HL-60 (cell line): Measurements from ENCODE around the gene MYMX.
"Not testable (repeated sequence)": the region's sequence is repeated elsewhere in the genome, so short reads cannot be mapped to it uniquely, and the experiment has no call there.

Experiments
- DNase-seq, 2 experiments: peaks; one replicate each; pipeline ENCODE4 v3.0.0-alpha.2; 2010 to 2020; ENCODE audit warnings: low read depth in 1 of 2, low spot score in 1 of 2
- H3K27ac ChIP-seq: fragments of 250-450 bp; sonication (Bioruptor Pico); replicated peaks from 2 replicates; pipeline ENCODE4 v1.5.1; 2020; ENCODE audit warnings: mild to moderate bottlenecking, moderate library complexity
- H3K27me3 ChIP-seq: fragments of 250-450 bp; sonication (Bioruptor Pico); 2 replicates; pipeline ENCODE4 v1.5.1; 2021; ENCODE audit warnings: mild to moderate bottlenecking, moderate library complexity; ENCODE audit not compliant: insufficient read depth, poor library complexity, severe bottlenecking
- H3K4me3 ChIP-seq: replicated peaks from 2 replicates; pipeline ENCODE4 v1.5.1; 2011; ENCODE audit warnings: mild to moderate bottlenecking, control low read depth, low read length; ENCODE audit not compliant: insufficient read depth
- GABPA ChIP-seq: IDR thresholded peaks from 2 replicates; pipeline ENCODE4 v1.6.1; 2012; ENCODE audit warnings: low read depth
- POLR2AphosphoS5 ChIP-seq: IDR thresholded peaks from 2 replicates; pipeline ENCODE4 v1.6.1; 2012; ENCODE audit warnings: low read depth
- SPI1 ChIP-seq: IDR thresholded peaks from 2 replicates; pipeline ENCODE4 v1.6.1; 2012; ENCODE audit warnings: low read depth, mild to moderate bottlenecking, borderline replicate concordance
- TF ChIP-seq, protein P1 (sequence below): IDR thresholded peaks from 2 replicates; pipeline ENCODE4 v1.6.1; 2012; ENCODE audit warnings: low read depth; ENCODE audit not compliant: insufficient replicate concordance
- TF ChIP-seq, protein P2 (sequence below): IDR thresholded peaks from one replicate; pipeline ENCODE4 v1.5.1; 2011; ENCODE audit warnings: low read length, control low read depth, inconsistent platforms; ENCODE audit not compliant: insufficient read depth

MYMX gene

DNA sequence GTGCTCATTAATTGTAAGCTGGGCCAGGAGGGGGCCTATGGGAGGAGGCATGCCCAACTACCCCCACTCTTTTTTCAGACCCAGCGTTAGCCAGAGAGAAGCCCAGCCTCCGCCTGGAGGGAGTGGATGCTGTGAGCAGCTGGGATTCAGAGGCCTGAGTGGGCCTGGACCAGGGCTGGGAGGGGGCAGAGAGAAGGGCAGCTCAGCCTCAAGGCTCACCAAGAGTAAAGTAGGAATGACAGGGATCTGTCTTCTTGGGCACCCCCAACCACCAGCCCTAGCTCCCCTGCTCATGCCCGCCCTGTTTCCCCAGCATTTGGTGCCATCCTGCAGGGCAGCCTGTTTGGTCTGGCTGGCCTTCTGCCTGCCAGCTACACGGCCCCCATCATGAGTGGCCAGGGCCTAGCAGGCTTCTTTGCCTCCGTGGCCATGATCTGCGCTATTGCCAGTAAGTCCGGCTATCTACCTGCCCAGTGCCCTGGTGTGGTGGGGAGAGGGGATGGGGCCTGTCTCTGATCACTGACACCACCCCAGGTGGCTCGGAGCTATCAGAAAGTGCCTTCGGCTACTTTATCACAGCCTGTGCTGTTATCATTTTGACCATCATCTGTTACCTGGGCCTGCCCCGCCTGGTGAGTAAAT, 13.4 kb downstream of the MYMX start:
- H3K27ac ChIP-seq: no peak overlapping the region
- H3K4me3 ChIP-seq: no peak overlapping the region
- DNase-seq: no peak
- TF ChIP-seq SPI1 (no peak), POLR2AphosphoS5 (no peak), GABPA (no peak)
- TF ChIP-seq, protein P1, sequence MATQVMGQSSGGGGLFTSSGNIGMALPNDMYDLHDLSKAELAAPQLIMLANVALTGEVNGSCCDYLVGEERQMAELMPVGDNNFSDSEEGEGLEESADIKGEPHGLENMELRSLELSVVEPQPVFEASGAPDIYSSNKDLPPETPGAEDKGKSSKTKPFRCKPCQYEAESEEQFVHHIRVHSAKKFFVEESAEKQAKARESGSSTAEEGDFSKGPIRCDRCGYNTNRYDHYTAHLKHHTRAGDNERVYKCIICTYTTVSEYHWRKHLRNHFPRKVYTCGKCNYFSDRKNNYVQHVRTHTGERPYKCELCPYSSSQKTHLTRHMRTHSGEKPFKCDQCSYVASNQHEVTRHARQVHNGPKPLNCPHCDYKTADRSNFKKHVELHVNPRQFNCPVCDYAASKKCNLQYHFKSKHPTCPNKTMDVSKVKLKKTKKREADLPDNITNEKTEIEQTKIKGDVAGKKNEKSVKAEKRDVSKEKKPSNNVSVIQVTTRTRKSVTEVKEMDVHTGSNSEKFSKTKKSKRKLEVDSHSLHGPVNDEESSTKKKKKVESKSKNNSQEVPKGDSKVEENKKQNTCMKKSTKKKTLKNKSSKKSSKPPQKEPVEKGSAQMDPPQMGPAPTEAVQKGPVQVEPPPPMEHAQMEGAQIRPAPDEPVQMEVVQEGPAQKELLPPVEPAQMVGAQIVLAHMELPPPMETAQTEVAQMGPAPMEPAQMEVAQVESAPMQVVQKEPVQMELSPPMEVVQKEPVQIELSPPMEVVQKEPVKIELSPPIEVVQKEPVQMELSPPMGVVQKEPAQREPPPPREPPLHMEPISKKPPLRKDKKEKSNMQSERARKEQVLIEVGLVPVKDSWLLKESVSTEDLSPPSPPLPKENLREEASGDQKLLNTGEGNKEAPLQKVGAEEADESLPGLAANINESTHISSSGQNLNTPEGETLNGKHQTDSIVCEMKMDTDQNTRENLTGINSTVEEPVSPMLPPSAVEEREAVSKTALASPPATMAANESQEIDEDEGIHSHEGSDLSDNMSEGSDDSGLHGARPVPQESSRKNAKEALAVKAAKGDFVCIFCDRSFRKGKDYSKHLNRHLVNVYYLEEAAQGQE: no peak
- TF ChIP-seq, protein P2, sequence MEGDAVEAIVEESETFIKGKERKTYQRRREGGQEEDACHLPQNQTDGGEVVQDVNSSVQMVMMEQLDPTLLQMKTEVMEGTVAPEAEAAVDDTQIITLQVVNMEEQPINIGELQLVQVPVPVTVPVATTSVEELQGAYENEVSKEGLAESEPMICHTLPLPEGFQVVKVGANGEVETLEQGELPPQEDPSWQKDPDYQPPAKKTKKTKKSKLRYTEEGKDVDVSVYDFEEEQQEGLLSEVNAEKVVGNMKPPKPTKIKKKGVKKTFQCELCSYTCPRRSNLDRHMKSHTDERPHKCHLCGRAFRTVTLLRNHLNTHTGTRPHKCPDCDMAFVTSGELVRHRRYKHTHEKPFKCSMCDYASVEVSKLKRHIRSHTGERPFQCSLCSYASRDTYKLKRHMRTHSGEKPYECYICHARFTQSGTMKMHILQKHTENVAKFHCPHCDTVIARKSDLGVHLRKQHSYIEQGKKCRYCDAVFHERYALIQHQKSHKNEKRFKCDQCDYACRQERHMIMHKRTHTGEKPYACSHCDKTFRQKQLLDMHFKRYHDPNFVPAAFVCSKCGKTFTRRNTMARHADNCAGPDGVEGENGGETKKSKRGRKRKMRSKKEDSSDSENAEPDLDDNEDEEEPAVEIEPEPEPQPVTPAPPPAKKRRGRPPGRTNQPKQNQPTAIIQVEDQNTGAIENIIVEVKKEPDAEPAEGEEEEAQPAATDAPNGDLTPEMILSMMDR: no peak
- no peaks in the 10 kb centered on the region for H3K27me3 ChIP-seq

DNA sequence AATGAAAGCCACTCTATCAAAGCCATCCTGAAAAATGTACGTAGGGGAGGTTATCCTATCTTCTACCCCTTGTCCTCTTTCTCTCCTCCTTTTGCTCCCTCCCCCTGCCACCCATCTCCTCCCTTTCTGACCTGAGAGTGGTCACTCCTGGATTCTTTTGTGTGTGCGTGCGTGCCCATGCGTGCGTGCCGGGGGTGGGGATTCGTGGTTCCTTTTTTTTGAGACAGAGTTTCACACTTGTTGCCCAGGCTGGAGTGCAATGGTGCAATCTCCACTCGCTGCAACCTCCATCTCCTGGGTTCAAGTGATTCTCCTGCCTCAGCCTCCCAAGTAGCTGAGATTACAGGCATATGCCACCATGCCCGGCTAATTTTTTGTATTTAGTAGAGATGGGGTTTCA, 14.7 kb downstream of the MYMX start:
- peak overlapping the region; percentile 84 for H3K27ac ChIP-seq
- not testable (repeated sequence) for H3K4me3 ChIP-seq, H3K27me3 ChIP-seq
- DNase-seq: peak in 1 of 2 experiments; percentile 73

DNA sequence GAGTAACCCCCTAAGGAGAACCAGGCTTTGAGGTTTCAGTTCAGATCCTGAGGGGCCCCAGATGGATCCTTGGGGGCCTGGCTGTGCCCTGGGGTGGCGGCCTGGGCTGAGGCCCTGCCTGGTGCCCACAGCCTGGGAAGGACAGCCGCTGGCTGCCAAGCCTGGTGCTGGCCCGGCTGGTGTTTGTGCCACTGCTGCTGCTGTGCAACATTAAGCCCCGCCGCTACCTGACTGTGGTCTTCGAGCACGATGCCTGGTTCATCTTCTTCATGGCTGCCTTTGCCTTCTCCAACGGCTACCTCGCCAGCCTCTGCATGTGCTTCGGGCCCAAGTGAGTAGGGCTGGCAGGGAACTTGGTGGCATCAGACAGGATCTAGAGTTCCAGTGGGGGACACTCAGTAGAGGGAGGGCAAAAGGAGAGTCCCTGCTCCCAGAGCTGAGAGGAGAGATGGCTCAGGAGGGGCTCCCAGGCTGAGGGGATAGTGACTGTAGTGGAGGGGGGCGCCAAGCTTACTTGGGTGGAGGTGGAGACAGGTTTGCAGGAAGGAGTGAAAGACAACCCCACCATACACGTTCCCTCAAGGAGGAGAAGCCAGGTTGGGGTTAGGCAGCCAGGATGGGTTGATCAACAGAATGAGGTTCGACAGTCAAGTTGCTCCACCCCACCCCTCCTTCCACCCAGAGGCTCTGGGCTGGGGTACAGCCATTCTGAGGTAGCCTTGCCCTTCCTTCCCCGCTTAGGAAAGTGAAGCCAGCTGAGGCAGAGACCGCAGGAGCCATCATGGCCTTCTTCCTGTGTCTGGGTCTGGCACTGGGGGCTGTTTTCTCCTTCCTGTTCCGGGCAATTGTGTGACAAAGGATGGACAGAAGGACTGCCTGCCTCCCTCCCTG, 16.2 kb downstream of the MYMX start:
- Histone ChIP-seq H3K27me3 (no peaks in the 10 kb centered on the region), H3K27ac (peak overlapping the region; percentile 84), H3K4me3 (no peak overlapping the region)
- 0 out of 2 replicates have a peak, but pooled peaks have one; percentile 39 for TF ChIP-seq POLR2AphosphoS5
- TF ChIP-seq, protein P2: no peak
- TF ChIP-seq GABPA: peak; percentile 59
- TF ChIP-seq, protein P1: no peak
- DNase-seq: peak in 1 of 2 experiments; percentile 81

DNA sequence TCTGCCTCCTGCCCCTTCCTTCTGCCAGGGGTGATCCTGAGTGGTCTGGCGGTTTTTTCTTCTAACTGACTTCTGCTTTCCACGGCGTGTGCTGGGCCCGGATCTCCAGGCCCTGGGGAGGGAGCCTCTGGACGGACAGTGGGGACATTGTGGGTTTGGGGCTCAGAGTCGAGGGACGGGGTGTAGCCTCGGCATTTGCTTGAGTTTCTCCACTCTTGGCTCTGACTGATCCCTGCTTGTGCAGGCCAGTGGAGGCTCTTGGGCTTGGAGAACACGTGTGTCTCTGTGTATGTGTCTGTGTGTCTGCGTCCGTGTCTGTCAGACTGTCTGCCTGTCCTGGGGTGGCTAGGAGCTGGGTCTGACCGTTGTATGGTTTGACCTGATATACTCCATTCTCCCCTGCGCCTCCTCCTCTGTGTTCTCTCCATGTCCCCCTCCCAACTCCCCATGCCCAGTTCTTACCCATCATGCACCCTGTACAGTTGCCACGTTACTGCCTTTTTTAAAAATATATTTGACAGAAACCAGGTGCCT, 16.9 kb downstream of the MYMX start:
- TF ChIP-seq, protein P2: no peak
- TF ChIP-seq SPI1: peak; percentile 91
- H3K27ac ChIP-seq: peak overlapping the region; percentile 84
- H3K4me3 ChIP-seq: no peak overlapping the region
- DNase-seq: no peak
- H3K27me3 ChIP-seq: no peaks in the 10 kb centered on the region
